ENCODE measurements around the gene CSTF2T.

- TF ChIP-seq POLR2A (IDR thresholded peaks at IDR 0.05) (no peak), CTCF (IDR thresholded peaks at IDR 0.05) (no peak)
Observed at GRCh38 chr10:51666456-51666855, 32.9 kb downstream of the CSTF2T start.
